G401 (cell line): ENCODE measurements around the gene ST14. TPM values are rescaled to one million over a fixed set of nuclear protein-coding genes. Genes with fewer than 3 reads are reported as not detected.

Experiments used
- DNase-seq: peaks from one replicate; pipeline ENCODE4 v3.0.0-alpha.2; 2015; ENCODE audit warnings: low spot score
- in situ Hi-C: cut with HindIII; loops from 2 replicates; pipeline ENCODE4 v1.10.0; 2016; ENCODE audit warnings: low sequenced_read_pairs, mixed read lengths
- total RNA-seq: library from RNA; depleted of rRNA; stranded (reverse); fragments of >200 nt; shearing (Covaris generic); gene quantifications from 2 replicates; pipeline ENCODE4 v1.2.3, GENCODE V29; 2014

ST14 gene
- total RNA-seq, 1 experiment from 2014 or later = not detected

- in situ Hi-C loops = loop anchor here (25.0 kb wide), 1 partner anchor 195 kb away; no protein-coding TSS in a partner anchor
- no peak for DNase-seq
Observed at GRCh38 chr11:130131961-130132850, 27.4 kb upstream of the ST14 start.

DNA sequence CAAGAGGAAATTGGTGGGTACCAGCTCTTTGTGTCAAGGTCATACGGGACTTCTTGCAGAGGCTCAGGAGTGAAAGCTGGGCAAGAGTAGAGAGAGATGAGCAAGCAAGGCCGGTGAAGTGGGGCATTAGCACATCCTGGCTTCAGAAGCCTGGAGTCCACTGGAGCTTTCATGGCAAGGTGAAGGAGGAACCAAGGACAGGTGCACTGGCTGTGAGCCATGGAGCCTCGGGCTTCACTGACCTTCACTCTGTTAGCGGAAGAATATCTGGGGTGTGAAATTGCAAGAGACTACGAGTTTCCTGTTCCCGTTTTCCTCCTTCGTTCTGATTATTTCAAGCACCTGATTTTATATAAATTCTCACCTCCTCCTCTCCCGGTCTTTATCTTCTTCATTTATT, 25.9 kb upstream of the ST14 start:
- in situ Hi-C loops = loop anchor here (25.0 kb wide), 1 partner anchor 196 kb away; no protein-coding TSS in a partner anchor
- DNase-seq = peak; percentile 82

GRCh38 chr11:130136107-130136506, 23.5 kb upstream of the ST14 start:
- DNase-seq = no peak
- in situ Hi-C loops = loop anchor here (25.0 kb wide), 1 partner anchor 199 kb away; no protein-coding TSS in a partner anchor

DNA sequence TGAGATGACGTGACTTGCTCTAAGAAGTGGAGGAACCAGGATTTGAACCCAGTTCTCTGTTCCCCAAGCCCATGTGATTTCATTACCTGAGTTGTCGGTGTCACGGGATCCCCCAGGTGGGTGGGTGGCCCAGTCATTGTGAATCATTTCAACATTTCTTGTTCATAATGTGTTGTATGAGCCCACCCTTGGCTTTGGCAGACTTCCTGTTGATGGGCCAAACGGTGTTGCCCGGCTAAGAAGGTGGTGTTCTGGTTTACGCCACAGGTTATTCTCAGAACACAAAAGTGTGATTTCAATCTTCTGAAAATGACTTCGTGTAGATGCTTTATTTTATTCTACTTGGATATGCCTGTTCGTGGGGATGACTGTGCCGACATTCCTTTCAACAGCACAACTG, 21.6 kb upstream of the ST14 start:
- in situ Hi-C loops = loop anchor here (25.0 kb wide), 1 partner anchor 201 kb away; no protein-coding TSS in a partner anchor

GRCh38 chr11:130139401-130139800, 20.2 kb upstream of the ST14 start:
- in situ Hi-C loops = loop anchor here (25.0 kb wide), 1 partner anchor 202 kb away; no protein-coding TSS in a partner anchor
- peak; percentile 45 for DNase-seq

More for the DNA sequence above, 21.6 kb upstream of the ST14 start:
- no peak for DNase-seq

- in situ Hi-C loops = loop anchor here (25.0 kb wide), 1 partner anchor 204 kb away; no protein-coding TSS in a partner anchor
- DNase-seq = no peak
Observed at GRCh38 chr11:130141561-130142341, 17.8 kb upstream of the ST14 start.

GRCh38 chr11:130144141-130144540, 15.4 kb upstream of the ST14 start:
- in situ Hi-C loops = loop anchor here (25.0 kb wide), 1 partner anchor 207 kb away; no protein-coding TSS in a partner anchor

DNA sequence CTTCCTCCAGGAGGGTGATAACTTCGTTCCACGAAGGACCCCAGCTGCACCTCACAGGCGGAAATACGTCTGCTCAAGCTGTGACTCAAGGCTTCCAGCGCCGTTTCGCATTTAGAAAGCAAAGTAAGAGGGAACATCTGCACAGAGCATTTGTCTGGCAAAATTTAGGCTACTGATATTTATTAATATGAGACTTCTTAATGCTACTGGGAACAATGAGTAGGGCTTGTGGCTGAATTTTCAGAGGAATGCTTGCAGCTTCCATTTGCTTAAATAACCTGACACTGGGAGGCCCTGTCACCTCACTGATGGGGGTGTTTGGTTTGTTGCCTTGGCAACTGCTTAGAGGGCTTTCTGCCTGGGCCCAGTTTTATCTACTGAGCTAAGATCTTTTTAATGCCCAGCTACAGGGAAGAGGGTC, 14.7 kb upstream of the ST14 start:
- in situ Hi-C loops = loop anchor here (25.0 kb wide), 1 partner anchor 208 kb away; no protein-coding TSS in a partner anchor
- no peak for DNase-seq

More at GRCh38 chr11:130144141-130144540, 15.4 kb upstream of the ST14 start:
- no peak for DNase-seq

- in situ Hi-C loops = loop anchor here (25.0 kb wide), 1 partner anchor 208 kb away; no protein-coding TSS in a partner anchor
- DNase-seq = no peak
Observed at GRCh38 chr11:130145311-130145812, 14.2 kb upstream of the ST14 start.

GRCh38 chr11:130145975-130146776, 13.4 kb upstream of the ST14 start:
- in situ Hi-C loops = loop anchor here (25.0 kb wide), 1 partner anchor 209 kb away; no protein-coding TSS in a partner anchor
- DNase-seq = no peak

GRCh38 chr11:130146796-130147195, 12.8 kb upstream of the ST14 start:
- in situ Hi-C loops = loop anchor here (25.0 kb wide), 1 partner anchor 209 kb away; no protein-coding TSS in a partner anchor
- no peak for DNase-seq

GRCh38 chr11:130148796-130149326, 10.7 kb upstream of the ST14 start:
- no peak for DNase-seq
- in situ Hi-C loops = loop anchor here (25.0 kb wide), 1 partner anchor 212 kb away; no protein-coding TSS in a partner anchor

GRCh38 chr11:130150790-130151189, 8.8 kb upstream of the ST14 start:
- no peak for DNase-seq
- in situ Hi-C loops = no loop called here

GRCh38 chr11:130151196-130151595, 8.4 kb upstream of the ST14 start:
- in situ Hi-C loops = no loop called here
- no peak for DNase-seq

- in situ Hi-C loops = no loop called here
- no peak for DNase-seq
Observed at GRCh38 chr11:130156108-130157022, 3.2 kb upstream of the ST14 start.

GRCh38 chr11:130157101-130157500, 2.5 kb upstream of the ST14 start:
- DNase-seq = no peak
- in situ Hi-C loops = no loop called here

GRCh38 chr11:130157840-130158239, 1.7 kb upstream of the ST14 start:
- DNase-seq = no peak
- in situ Hi-C loops = no loop called here
